Measurements from ENCODE around the gene AADACL4.
A peak's percentile ranks its signal among the peaks of the same experiment; 100 is the strongest.
"Not testable (repeated sequence)": the region's sequence is repeated elsewhere in the genome, so short reads cannot be mapped to it uniquely, and the experiment has no call there.

AADACL4 gene

GRCh38 chr1:12658531-12659453 lies 14.9 kb downstream of the AADACL4 start:
- DNase-seq (ENCODE audit: low read depth in 2 of 2): peak; percentile 36 to 46

- no peak for DNase-seq (ENCODE audit: low read depth in 2 of 2)
These were observed 17.8 kb downstream of the AADACL4 start for GRCh38 chr1:12661606-12662219.

GRCh38 chr1:12662556-12662955 lies 18.7 kb downstream of the AADACL4 start:
- no peak for DNase-seq (ENCODE audit: low read depth in 2 of 2)

GRCh38 chr1:12665511-12665910 lies 21.6 kb downstream of the AADACL4 start:
- no peak for DNase-seq (ENCODE audit: low read depth in 2 of 2)

- DNase-seq (ENCODE audit: low read depth in 2 of 2): no peak
These were observed 22.4 kb downstream of the AADACL4 start for GRCh38 chr1:12666141-12666735.

- DNase-seq (ENCODE audit: low read depth in 2 of 2): no peak
These were observed 25.7 kb downstream of the AADACL4 start for GRCh38 chr1:12669529-12670068.

GRCh38 chr1:12674358-12674757 lies 30.5 kb downstream of the AADACL4 start:
- DNase-seq (ENCODE audit: low read depth in 2 of 2): no peak

- DNase-seq (ENCODE audit: low read depth in 2 of 2): not testable (repeated sequence)
These were observed 32.2 kb downstream of the AADACL4 start for GRCh38 chr1:12676122-12676521.

GRCh38 chr1:12677565-12677964 lies 33.7 kb downstream of the AADACL4 start:
- DNase-seq (ENCODE audit: low read depth in 2 of 2): no peak

- DNase-seq (ENCODE audit: low read depth in 2 of 2): no peak
These were observed 34.5 kb downstream of the AADACL4 start for GRCh38 chr1:12678350-12678749.

- DNase-seq (ENCODE audit: low read depth in 2 of 2): no peak
These were observed 34.9 kb downstream of the AADACL4 start for GRCh38 chr1:12678820-12679219.

GRCh38 chr1:12690156-12690555 lies 46.3 kb downstream of the AADACL4 start:
- DNase-seq (ENCODE audit: low read depth in 2 of 2): no peak

GRCh38 chr1:12692967-12693782 lies 49.3 kb downstream of the AADACL4 start:
- no peak for DNase-seq (ENCODE audit: low read depth in 2 of 2)

- no peak for DNase-seq (ENCODE audit: low read depth in 2 of 2)
These were observed 52.8 kb downstream of the AADACL4 start for GRCh38 chr1:12696658-12697057.

GRCh38 chr1:12697397-12697796 lies 53.5 kb downstream of the AADACL4 start:
- DNase-seq (ENCODE audit: low read depth in 2 of 2): no peak

- DNase-seq (ENCODE audit: low read depth in 2 of 2): no peak
These were observed 60.1 kb downstream of the AADACL4 start for GRCh38 chr1:12703821-12704451.

- DNase-seq (ENCODE audit: low read depth in 2 of 2): no peak
These were observed 62.2 kb downstream of the AADACL4 start for GRCh38 chr1:12706061-12706460.

- DNase-seq (ENCODE audit: low read depth in 2 of 2): no peak
These were observed 64.7 kb downstream of the AADACL4 start for GRCh38 chr1:12708396-12709090.

- no peak for DNase-seq (ENCODE audit: low read depth in 2 of 2)
These were observed 65.2 kb downstream of the AADACL4 start for GRCh38 chr1:12709091-12709491.

- no peak for DNase-seq (ENCODE audit: low read depth in 2 of 2)
These were observed 65.8 kb downstream of the AADACL4 start for GRCh38 chr1:12709696-12710095.
